ACHN (cell line): ENCODE measurements around the gene HTT-AS.
"Not testable (repeated sequence)": the region's sequence is repeated elsewhere in the genome, so short reads cannot be mapped to it uniquely, and the experiment has no call there.

Experiments used
- DNase-seq: peaks from one replicate; pipeline ENCODE4 v3.0.0-alpha.2; 2015
- in situ Hi-C: cut with HindIII; loops from 2 replicates; pipeline ENCODE4 v1.10.0; 2017; ENCODE audit warnings: low sequenced_read_pairs, low pct_ligation_motif_present, low pct_unique_long_range_greater_than_20kb

The HTT-AS gene

GRCh38 chr4:3065551-3065950, 8.8 kb downstream of the HTT-AS start:
- no peak for DNase-seq
- in situ Hi-C loops = no loop called here

- DNase-seq = no peak
- in situ Hi-C loops = no loop called here
These were observed 11.9 kb downstream of the HTT-AS start for GRCh38 chr4:3062471-3062870.

- in situ Hi-C loops = no loop called here
- DNase-seq = no peak
These were observed 13.4 kb downstream of the HTT-AS start for GRCh38 chr4:3060946-3061345.

GRCh38 chr4:3059943-3060342, 14.4 kb downstream of the HTT-AS start:
- DNase-seq = no peak
- in situ Hi-C loops = no loop called here

- in situ Hi-C loops = no loop called here
- no peak for DNase-seq
These were observed 20.1 kb downstream of the HTT-AS start for GRCh38 chr4:3054169-3054759.

- in situ Hi-C loops, DNase-seq: not testable (repeated sequence)
These were observed 23.0 kb downstream of the HTT-AS start for GRCh38 chr4:3051141-3051897.

- in situ Hi-C loops = no loop called here
- DNase-seq = peak; percentile 65
These were observed 26.7 kb downstream of the HTT-AS start for GRCh38 chr4:3047464-3048286.

GRCh38 chr4:3046623-3047022, 27.7 kb downstream of the HTT-AS start:
- in situ Hi-C loops = no loop called here
- DNase-seq = no peak

GRCh38 chr4:3046162-3046561, 28.2 kb downstream of the HTT-AS start:
- DNase-seq = no peak
- in situ Hi-C loops = no loop called here

- DNase-seq = no peak
- in situ Hi-C loops = no loop called here
These were observed 29.2 kb downstream of the HTT-AS start for GRCh38 chr4:3044870-3045819.

- in situ Hi-C loops = no loop called here
- no peak for DNase-seq
These were observed 30.9 kb downstream of the HTT-AS start for GRCh38 chr4:3043282-3044020.

GRCh38 chr4:3042226-3042625, 32.1 kb downstream of the HTT-AS start:
- no peak for DNase-seq
- in situ Hi-C loops = no loop called here

GRCh38 chr4:3041192-3042142, 32.9 kb downstream of the HTT-AS start:
- no peak for DNase-seq
- in situ Hi-C loops = no loop called here

- no peak for DNase-seq
- in situ Hi-C loops = no loop called here
These were observed 33.7 kb downstream of the HTT-AS start for GRCh38 chr4:3040452-3041191.

GRCh38 chr4:3039706-3040366, 34.5 kb downstream of the HTT-AS start:
- DNase-seq = no peak
- in situ Hi-C loops = no loop called here

GRCh38 chr4:3037957-3038461, 36.3 kb downstream of the HTT-AS start:
- no peak for DNase-seq

More at GRCh38 chr4:3037957-3038461, 36.3 kb downstream of the HTT-AS start:
- in situ Hi-C loops = no loop called here
